Activated CD8-positive, alpha-beta memory T cell treated with anti-CD3 and anti-CD28 coated beads for 4 hours (primary cell): ENCODE results near the gene BTBD16.

Experiments used
- DNase-seq, 2 donors: peaks; one replicate each; pipeline ENCODE4 v3.0.0-alpha.2; 2020; ENCODE audit warnings: low read depth in 2 of 2

The BTBD16 gene

DNA sequence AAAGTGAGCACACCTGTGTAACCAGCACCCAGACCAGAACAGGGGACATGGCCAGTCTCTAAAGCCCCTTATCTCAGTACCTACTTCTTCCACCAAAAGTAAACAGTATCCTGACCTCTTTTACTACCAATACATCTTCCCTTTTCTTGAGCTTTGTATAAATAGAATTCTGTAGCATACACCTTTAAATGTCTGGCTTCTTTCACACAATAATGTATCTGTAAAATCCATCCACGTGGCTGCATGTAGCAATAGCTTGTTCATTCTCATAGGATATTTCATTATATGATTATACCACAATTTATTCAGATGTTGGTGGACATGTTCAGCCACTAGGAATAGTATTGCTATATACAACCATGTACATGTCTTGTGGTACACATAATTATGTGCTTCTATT, 40.6 kb downstream of the BTBD16 start:
- DNase-seq = no peak

DNA sequence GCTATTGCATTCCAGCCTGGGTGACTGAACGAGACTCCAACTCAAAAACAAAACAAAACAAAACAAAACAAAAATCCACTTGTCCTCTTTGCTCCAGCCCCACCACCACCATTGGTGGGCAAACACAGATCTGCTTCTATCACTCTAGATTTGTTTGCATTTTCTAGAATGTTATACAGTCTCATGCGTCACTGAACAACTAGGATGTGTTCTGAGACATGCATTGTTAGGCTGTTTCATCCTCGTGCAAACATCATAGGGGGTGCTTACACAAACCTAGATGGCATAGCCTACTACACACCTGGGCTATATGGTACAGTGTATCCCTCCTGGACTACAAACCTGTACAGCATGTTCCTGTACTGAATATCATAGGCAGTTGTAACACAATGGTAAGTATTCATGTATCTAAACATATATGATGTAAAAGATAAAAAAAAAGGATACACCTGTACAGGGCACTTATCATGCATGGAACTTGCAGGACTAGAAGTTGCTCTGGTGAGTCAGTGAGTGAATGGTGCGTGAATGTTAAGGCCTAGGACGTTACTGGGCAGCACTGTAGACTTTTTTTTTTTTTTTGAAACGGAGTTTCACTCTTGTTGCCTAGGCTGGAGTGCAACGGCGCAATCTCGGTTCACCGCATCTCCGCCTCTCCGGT, 45.3 kb downstream of the BTBD16 start:
- DNase-seq = no peak

DNA sequence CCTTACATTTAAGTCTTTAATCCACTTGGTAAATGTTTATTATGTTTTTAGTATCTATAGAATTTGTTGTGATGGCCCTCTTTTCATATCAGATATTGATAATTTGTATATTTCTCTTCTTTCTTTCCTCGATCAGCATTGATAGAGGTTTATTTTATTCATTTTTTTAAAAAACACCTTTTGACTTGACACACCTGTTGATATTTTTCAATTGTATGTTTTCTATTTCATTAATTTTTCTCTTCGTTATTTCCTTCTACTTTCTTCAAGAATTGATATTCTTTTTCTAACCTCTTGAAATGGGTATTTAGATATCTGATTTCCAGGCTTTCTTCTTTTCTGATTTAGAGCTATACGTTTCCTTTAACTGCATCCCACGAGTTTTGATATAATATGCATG, 50.9 kb downstream of the BTBD16 start:
- DNase-seq = no peak

DNA sequence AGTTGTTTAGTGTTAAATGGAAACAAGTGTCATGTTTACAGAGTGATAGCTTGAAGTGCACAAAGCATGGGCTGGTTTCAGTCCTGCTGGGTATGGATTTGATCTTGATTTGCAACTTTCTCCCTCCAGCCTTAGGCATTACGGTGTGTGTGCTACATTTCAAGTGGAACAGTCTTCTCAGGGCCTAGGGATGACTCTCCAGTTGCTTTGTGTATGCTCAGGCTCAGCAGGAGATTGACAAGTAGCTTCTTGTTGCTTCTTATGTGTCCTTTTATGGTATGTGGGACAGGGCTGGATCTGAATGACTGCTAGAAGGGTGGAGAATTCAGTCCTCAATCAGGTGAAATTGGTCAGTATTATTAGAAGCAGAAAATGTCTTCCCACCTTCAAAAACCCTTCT, 52.1 kb downstream of the BTBD16 start:
- no peak for DNase-seq

DNA sequence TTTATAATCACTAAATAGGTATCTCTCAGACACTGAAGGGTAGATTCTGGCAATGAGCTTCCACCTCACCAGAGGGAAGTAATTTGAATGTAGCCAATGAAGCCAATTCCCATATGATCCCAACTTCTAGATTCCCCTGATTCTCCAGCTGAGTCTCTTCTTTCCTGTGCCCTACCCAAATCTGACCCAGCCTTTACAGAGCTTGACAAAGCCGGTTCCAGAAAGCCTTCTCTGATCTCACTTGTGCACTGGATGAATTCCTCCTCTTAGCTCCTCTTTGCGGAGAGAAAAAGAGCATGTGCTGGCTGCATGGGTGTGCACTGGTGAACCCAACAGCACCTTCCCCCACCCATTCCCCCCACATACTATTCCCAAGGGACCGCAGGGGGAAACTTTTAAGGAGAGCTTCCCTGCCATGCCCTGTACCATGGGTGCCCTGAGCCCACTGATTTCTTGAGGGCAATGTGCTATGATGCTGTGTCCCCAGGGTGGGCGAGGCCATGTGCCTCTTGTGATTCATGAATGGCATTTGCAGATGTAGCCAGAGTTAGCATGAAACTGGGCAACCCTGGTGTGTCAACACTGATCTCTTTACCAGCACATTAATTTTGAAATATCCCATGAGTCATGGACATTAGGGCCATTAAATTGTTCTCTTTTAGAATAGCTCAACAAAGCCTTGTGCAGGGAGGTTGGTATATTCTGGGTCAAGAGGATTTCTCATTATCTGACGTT, 53.0 kb downstream of the BTBD16 start:
- DNase-seq = no peak

DNA sequence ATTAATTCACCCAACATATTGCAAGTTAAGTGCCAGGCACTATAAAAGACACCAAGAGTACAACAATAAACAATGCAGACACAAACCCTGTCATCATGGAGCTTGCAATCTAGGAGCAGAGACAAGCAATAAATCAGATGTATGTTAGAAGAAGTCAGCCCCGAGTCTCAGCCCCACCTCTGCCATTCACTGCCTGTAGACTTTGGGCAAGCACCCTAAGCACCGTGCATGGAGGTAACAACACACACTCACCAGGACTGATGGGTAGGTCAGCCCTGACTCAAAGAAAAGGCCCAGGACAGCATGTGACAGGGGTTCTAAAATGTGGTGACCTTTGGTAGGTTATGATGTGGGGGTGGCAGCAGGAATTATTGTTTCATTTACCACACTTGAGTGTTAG, 54.1 kb downstream of the BTBD16 start:
- no peak for DNase-seq

DNA sequence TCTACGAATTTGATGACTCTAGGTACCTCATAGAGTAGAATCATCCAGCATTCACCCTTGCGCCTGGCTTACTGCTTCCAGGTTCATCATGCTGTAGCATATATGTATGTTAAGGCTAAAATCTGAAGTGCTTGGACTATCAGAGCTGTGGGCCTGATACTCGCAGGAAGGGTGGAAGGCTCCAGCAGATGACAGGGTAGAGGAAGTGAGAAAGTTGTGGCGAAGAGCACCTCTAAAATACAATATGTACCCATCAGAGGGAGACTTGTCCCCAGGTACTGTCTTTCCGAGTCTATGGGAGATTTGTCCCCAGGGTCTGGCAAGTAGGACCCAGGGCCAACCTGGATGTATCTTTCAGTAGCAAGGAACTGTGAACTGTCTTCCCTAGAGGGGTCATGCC, 55.3 kb downstream of the BTBD16 start:
- no peak for DNase-seq

DNA sequence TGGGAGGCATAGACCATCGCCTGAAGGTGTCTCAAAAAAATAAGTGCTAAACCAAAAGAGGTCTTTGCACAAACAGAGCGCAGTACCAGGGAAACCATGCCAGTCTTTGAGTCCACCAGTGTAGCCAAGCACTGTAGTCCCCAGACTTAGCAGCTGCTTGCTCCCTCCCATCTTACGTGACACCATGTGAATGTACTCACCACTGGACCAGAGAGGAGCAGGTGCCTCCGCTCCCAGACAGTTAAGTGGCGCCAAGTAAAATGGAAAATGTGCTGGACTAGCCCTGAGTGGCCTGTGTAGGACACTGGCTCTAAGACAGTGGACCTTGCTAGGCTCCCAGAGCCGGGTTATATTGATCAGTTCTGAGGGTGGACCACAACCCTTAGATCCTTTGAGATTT, 55.7 kb downstream of the BTBD16 start:
- DNase-seq = no peak

DNA sequence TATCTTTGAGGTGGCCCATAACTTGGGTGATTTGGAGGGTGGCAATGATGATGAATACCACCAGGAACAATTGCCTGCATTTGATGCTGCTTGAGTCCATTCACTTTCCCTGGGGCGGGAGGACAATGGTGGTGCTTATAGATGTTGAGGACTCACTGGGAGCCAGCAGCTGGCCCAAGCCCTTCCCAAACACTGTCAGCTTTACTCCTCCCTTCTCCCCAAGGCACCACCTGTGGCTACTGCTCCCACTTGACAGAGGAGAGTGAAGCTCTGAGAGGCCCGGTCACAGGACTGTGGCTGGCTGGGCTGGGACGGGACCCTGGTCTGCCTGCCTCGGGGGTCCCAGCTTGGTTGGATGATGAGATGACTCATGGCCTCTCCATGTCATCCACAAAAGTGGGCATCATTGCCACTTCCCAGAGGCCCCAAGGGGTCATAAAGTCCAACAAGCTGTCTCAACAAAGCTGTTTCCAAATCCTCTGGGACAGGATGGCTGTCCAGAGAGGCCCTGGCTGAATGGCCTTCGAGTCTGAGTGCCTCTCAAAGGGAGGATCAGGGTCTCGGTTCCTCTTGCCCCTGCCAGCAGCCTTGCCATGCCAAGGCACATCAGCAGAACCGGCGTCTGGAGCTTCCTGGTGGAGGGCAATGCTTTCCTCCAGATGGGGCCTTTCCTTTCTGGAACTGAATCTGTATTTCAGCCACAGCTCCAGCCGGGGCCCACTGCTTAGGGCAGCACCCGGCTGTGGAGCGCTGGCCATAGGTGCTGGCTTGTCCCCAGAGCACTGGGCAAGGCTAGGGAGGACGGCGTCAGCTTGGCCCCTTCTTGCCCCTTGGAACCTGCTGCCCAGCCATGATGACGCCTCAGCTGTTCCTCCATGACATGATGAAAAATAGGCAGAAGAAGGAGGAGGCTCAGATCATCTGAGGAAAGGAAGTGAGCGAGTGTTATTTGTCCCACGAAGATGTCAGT, 56.4 kb downstream of the BTBD16 start:
- no peak for DNase-seq

DNA sequence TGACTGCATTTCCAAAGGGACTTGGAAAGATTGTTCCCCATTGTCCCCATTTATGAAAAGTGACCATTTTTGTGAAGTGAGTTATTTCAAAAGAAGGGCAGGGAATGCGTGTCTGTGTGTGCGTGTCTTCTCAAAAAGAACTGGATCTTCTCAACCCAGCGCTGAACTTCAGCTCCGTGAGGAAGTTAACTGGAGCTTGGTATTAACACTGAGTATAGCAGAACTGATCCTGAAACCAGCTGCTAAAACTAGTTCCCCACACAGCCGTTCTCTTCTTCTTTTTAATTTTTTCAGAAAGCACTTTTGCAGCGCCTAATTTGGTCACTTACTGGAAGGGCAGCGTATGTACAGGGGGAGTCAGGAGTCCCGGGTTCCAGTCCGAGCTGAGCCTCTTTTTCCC, 57.6 kb downstream of the BTBD16 start:
- DNase-seq = no peak

DNA sequence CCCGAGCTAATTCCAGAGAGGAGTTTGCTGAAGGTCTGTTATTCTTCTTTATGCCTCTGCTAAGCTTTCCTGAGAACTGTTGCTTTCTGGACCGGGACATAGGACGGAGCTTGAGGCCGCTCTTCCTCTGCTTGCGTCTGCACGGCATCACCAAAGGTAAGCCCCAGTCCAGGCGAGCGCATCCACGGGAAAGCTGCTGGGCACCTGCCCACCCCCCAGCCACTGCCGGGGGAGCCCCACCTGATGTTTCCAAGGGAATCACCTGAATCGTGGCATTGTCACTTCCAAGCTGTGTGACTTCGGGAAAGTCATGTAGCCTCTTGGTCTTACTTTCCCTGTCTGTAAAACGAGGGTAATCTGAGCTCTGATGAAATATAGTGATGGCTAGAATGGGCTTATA, 58.3 kb downstream of the BTBD16 start:
- no peak for DNase-seq

DNA sequence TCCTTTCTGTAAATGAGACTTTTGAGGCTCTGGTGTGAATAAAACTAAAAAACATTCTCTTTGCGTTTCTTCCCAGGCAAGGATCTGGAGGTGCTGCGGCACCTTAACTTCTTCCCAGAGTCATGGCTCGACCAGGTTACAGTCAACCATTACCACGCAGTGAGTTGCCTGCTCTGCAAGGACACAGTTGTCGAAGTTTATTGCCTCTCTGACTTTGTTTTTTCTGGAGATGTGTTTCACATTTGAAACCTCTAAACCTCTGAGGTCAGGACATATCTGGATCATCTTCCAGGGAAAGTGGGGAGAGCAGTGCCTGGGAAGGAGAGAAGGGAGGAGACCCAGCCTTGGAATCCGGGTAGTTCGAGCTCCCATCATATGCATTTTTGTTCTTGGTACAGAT, 60.0 kb downstream of the BTBD16 start:
- DNase-seq = no peak

DNA sequence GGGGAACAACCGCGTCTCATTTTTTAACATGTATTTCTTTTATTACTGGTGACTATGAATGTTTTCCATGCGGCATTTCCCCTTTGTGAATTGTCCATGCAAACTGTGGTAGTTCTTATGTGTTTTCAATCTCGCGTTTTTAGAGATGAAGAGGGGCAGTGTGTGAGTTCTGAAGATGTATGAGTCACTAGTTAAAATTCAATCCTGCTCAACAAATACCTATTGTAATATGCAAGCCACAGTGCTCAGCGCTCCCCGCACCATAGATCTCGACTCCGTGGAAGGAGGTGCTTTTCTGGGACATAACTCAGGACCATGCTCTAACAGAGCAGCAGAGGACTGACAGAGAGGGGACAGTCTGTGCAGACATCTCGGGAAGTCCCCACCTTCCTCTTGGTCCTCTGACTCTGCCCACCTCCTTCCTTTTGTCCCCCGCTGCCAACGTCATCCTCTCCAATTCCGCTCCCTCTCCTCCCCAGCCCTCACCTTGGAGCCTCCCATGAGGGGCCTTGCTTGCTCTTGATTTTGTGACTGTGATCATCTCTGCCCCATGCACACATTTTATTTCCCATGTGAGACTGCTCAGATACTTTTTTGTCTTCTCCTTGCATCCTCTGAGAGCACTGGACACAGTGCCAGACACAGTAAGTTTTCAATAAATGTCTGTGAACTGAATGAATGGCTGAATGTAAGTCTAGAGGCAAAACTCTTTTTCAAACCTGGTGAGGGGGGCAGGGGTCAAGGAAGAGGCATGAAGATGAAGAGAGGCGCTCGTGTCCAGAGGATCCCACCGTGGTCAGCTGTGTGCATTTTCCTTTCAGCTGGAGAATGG, 60.7 kb downstream of the BTBD16 start:
- DNase-seq = no peak

DNA sequence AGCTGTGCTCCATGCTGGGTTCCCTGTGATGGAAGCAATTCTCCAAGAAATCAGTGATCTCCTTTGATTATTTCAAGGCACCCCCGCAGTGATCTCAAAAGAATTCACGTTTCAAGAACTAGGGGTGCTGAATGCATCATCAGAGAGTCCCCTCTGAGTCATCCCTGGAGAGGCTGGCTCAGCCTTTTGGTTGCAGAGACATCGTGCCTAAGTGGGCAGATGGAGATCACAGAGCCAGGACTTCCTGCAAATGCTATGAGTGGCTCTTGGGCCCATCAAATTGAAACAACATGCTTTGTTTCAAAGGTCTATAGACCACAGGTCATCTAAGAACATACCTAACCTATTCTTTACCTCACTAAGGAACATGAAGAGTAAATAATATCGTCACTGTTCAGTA, 61.9 kb downstream of the BTBD16 start:
- DNase-seq = no peak

DNA sequence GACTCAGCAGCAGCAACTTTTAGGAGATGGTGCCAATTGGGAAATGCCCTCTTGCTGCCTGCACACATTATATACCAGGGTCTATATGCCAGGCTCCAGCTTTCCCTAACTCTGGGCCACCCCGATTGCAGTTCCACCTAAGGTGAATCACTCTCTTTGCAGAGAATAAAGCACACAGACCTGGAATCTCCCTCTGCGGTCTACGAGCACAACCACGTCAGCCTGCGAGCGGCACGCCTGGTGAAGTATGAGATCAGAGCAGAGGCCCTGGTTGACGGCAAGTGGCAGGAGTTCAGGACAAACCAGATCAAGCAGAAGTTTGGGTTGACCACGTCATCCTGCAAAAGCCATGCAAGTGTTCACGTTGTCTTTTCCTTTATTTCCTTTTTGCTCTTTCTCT, 65.2 kb downstream of the BTBD16 start:
- no peak for DNase-seq

DNA sequence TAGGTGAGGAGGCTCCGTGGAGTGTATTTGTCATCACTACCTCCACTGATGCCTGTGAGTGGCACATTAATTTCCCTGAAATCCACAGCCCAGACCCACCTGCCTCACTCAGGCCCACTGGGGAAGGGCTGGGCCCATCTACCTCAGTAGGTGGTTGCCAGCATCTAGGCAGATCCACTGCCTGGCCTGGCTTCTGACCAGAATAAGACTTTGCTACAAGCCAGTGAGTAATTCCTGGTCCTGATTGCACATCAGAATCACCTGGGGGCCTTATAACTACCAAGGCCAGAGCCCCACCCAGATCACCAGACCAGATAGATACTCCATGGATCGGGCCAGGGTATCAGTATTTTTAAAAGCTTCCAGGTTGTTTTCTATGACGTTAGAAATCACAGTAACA, 65.9 kb downstream of the BTBD16 start:
- DNase-seq = no peak

DNA sequence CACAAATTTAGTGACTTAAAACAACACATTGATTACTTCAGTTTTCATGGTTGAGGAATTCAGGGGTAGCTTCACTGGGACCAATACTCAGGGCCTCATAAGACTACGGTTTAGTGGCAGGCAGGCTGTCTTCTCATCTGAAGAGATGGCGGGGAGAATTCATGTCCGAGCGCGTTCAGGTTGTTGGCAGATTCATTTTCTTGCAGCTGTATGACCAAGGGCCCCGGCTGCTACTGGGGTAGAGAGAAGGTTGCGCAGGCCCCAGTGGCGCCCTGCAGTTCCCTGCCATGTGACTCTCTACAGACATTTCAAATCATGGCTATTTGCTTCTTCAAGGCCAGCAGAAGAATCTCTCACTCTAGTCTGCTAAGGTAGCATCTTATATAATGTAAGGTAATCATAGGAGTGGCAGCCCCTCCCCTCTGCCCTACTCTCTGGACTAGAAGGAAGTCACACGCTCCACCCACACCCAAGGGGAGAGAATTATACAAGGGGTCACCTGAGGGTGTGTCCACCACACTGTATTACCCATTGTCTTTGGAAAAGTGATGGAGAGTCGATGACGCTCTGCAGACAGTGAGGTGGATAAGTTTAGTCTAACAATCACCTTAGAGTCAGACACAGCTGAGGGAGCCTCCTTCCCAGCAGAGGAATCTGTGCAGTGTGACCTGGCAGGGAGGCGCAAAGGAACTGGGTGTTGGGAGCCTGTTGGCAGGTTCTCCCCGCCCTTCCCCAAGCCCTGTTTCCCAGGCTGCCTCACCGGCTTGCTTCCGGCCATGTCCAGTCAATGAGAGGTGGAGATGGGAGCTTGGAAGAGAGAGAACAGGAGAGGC, 67.7 kb downstream of the BTBD16 start:
- DNase-seq = no peak

DNA sequence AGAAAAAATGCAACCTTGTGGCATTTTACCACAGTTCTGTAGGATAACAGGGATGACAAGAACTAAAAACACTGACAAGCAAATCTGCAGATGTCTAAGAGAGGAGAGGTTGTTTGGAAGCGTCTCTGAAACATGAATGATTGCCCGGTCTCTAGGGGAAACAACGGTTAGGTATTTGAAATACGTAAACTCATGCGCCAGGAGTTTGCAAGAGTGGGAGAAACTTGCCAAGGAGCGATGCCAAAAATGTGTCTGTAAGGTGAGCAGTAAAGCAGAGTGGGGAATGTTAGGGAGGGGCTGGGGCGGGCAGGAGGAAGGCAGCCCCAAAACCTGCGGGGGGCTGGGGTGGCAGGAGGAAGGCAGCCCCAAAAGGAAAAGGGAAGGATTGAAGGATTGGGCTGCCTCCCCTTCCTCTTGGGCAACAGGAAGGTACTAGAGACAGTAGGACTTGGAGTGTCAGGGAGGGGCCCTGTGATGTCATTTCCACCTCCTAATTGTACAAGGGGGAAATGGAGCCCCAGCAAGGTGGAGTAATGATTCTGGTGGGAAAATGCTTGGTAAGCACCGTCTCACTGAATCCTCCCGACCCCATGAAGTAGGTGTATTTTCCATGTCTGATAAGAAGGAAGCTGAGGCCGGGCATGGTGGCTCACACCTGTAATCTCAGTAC, 70.2 kb downstream of the BTBD16 start:
- no peak for DNase-seq

DNA sequence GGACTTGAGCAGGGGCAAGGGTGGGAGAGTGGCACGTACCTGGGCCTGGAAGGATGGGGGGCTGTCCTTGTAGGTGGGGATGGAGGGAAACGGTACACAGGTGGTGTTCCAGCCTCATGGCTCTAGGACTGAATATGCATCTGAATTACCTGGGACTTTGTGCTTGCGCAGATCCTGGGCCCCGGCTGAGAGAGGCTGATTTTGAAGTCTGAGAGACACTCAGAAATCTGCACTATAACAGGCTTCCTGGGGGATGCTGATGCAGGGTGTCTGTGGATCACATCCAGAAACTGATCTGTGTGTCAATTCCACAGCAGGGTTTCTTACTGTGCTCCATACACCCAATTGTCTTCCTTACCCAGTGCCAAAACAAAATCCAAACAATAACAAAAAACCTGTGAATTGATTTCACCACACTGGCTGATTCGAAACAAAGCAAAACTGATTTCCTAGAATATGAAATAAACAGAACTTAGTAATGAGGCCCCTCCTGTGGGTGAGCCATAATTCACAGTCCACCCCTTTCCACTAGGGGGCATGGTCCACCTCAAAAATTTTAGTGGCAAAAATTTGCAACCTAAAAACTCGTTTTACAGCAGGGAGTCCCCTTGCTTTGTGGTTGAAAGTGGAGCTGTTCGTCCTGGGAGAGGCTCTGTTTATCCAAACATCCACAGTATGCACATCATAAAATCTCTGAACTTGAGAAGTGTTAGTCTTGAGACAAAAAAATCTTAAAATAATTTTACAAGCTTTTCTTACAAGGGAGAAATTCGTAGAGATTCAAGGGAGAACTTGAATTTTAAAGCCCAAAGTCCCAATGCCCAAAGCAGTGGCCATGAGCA, 71.4 kb downstream of the BTBD16 start:
- peak; percentile 24 to 37 for DNase-seq
